ENCODE measurements around the gene DEFB118.

DNA sequence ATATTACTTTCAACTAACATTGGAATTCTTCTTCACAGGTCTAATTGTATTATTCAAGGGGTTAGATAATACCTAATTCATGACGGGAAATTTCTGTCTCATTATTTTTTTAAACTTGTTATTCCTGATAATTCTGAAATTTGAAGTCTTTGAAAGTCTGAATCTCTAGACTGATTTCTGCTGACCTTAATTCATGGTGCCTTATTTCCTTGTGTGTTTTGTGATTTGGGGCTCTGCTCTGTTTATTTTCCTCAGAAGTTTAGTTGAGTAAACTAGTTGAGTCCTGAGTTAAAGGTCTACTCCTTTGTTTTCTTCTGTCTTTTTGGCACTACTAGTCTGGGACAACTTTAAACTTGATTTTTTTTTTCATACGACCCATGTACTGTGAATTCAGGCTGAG, 5.9 kb downstream of the DEFB118 start:
- TF ChIP-seq, protein P1, sequence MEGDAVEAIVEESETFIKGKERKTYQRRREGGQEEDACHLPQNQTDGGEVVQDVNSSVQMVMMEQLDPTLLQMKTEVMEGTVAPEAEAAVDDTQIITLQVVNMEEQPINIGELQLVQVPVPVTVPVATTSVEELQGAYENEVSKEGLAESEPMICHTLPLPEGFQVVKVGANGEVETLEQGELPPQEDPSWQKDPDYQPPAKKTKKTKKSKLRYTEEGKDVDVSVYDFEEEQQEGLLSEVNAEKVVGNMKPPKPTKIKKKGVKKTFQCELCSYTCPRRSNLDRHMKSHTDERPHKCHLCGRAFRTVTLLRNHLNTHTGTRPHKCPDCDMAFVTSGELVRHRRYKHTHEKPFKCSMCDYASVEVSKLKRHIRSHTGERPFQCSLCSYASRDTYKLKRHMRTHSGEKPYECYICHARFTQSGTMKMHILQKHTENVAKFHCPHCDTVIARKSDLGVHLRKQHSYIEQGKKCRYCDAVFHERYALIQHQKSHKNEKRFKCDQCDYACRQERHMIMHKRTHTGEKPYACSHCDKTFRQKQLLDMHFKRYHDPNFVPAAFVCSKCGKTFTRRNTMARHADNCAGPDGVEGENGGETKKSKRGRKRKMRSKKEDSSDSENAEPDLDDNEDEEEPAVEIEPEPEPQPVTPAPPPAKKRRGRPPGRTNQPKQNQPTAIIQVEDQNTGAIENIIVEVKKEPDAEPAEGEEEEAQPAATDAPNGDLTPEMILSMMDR (IDR thresholded peaks at IDR 0.05): no peak
- TF ChIP-seq ZFX (IDR thresholded peaks at IDR 0.05; ENCODE audit: borderline replicate concordance): no peak
